T follicular helper cell (primary cell): Measurements from ENCODE around the gene VPS54.

Source experiments
- DNase-seq: peaks from one replicate; pipeline ENCODE4 v3.0.0-alpha.2; 2020; ENCODE audit warnings: low read depth

Gene VPS54

DNA sequence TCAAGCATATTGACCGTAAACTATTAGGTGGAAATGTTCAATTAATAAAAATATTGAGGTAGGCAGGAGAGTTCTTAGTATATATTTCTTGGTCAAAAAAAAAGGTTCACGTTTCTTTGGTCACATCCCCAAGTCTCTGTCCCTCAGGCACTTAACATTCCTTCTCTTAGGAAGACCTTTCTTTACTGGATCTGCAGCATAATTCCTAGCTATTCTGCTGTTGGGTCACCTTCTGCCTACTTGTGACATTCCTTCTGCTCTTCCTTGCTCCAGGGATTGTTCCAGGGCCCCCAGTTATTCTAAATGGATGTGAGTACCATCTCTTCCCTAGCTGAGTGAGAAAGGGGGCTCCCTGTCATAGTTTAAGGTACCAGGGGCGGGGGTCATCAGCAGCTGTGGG is 173.4 kb downstream of the VPS54 start:
- DNase-seq: no peak

DNA sequence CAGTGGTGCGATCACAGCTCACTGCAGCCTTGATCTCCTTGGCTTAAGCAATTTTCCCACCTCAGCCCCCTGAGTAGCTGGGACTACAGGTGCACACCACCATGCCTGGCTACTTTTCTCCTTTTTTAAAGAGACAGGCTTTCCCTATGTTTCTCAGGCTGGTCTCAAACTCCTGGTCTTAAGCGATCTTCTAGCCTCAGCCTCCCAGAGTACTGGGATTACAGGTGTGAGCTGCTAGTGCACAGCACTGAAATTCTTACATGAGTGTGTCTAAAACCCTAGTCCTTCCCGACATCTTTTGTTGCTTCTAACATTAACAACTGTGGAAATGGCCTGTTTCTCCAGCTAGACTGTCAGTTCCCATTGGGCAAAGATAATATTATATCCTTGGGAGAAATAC is 174.6 kb downstream of the VPS54 start:
- no peak for DNase-seq

DNA sequence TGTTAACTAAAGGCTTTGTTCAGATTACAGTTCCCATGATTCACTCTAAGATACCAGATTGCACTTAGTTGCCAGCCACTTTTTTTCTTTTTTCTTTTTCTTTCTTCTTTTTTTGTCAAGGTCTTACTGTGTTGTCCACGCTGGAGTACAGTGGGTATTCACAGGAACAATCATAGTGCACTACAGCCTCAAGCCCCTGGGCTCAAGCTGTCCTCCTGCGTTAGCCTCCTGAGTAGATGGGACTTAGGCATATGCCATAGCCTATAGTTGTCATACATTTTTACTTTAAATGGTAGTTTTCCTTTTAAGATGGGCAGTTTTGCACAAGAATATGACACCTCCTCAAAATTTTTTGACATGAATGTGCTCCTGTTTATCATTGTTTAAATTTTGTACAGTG is 175.4 kb downstream of the VPS54 start:
- DNase-seq: no peak

DNA sequence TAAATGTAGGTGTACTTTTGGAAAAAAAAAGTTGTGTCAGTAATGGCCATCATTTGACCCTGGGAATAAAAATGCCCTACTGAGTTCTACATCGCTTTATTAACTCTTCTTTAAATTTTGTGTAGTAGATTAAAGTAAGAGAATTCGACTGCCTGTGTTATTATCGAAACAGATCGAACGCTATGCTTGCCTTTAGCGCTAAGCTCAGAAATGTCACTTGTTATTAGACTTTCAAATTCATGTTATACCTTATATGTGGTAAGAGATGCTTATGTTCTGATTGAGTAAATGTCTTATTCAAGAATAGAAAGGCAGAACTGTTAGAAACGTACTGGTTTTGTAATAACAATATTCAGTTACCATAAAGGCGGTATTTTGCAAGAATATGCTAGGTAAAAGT is 176.1 kb downstream of the VPS54 start:
- no peak for DNase-seq

DNA sequence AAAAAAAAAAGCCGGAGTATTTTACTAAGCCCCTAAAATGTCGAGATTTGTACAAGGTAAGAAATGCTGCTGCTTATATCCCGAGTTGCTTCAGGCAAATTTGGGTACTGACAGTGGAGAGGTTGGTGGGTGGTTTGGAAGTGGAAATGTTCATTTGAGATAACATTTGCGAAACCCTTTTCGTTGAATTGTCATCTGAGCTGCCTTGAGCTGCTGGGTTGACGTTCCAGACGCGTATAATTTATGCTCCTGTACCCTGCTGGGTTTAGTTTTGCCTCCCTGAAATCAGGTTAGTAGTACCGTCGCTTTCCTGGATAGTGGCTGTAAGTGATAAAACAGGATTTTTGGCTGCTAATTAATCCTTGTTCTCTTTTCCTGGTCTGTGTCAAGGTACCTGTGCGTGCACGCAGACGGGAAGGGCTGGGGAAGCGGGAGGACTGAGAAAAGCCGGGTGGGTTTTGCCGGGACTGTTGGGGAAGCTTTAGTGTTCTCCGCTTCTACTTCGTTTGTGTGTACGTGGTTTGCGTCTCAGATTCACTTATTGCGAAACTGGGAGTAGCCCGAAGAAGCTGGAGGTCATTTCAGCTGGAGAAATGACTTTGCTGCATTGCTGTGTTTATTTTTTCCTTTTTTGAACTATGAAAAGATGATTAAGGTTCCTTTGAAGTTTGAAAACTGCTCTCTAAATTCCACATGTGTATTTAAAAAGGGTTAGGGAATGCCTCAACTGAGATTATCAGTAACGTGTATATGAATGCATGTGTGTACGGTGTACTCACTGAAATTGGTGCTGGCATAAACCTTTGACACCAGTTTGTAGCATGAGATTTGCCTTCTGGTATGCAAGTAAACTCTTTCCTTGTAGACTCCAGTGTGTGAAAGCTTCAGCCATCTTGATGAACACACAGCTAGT is 176.8 kb downstream of the VPS54 start:
- no peak for DNase-seq
